ENCODE measurements around the gene STAG1.
"Not testable (repeated sequence)": the region's sequence is repeated elsewhere in the genome, so short reads cannot be mapped to it uniquely, and the experiment has no call there.

The STAG1 gene

GRCh38 chr3:136366289-136366688 is 385.9 kb downstream of the STAG1 start:
- Histone ChIP-seq H3K4me1 (ENCODE audit: control insufficient read depth, insufficient read depth, low read length) (no peaks in the 10 kb centered on the region), H3K9me3 (ENCODE audit: control insufficient read depth, insufficient read depth, low read depth, low read length) (no peaks in the 10 kb centered on the region), H3K27me3 (ENCODE audit: control insufficient read depth, insufficient read depth, low read length) (no peaks in the 10 kb centered on the region), H3K27ac (ENCODE audit: low read depth, low read length) (no peak overlapping the region), H3K36me3 (ENCODE audit: control insufficient read depth, insufficient read depth, low read length) (no peaks in the 10 kb centered on the region), H3K9ac (ENCODE audit: low read length) (no peak overlapping the region), H3K4me3 (ENCODE audit: low read depth, low read length) (no peak overlapping the region)

DNA sequence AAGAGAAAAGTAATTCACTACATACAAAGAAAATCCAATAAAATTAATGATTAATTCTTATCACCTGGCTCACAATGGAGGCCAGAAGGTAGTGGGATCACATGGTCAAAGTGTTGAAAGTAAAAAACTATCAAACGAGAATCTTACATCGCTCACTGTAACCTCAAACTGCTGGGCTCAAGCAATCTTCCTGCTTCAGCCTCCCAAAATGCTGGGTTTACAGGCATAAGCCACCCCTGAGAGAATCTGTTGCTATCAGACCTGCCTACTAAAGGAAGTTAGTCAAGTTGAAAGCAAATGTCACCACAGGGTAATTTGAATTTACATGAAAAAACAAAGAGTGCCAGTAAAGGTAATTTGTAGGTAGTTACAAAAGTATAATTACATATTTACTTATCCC is 398.7 kb downstream of the STAG1 start:
- Histone ChIP-seq H3K9ac (ENCODE audit: low read length) (no peak overlapping the region), H3K9me3 (ENCODE audit: control insufficient read depth, insufficient read depth, low read depth, low read length) (no peaks in the 10 kb centered on the region), H3K4me3 (ENCODE audit: low read depth, low read length) (no peak overlapping the region), H3K27me3 (ENCODE audit: control insufficient read depth, insufficient read depth, low read length) (no peaks in the 10 kb centered on the region), H3K27ac (ENCODE audit: low read depth, low read length) (no peak overlapping the region), H3K4me1 (ENCODE audit: control insufficient read depth, insufficient read depth, low read length) (peaks cover 8% of the 10 kb centered on the region), H3K36me3 (ENCODE audit: control insufficient read depth, insufficient read depth, low read length) (no peaks in the 10 kb centered on the region)

DNA sequence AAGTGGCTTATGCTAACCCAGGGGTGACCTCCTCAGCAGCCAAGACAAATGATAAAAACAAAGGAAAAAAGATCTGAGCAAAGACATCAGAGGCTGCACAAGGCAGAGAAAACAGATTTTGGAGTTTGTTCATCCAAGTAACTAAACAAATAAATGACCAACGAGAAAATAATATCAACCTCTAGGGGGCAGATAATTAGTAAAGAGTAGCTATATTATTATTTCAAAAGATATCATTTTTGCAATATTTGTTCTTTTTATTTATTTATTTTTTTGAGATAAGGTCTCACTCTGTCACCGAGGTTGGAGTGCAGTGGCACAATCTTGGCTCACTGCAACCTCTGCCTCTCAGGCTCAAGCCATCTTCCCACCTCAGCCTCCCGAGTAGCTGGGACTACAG is 400.3 kb downstream of the STAG1 start:
- no peak overlapping the region for H3K27ac ChIP-seq (ENCODE audit: low read depth, low read length)
- H3K9me3 ChIP-seq (ENCODE audit: control insufficient read depth, insufficient read depth, low read depth, low read length) = no peaks in the 10 kb centered on the region
- no peaks in the 10 kb centered on the region for H3K36me3 ChIP-seq (ENCODE audit: control insufficient read depth, insufficient read depth, low read length)
- no peaks in the 10 kb centered on the region for H3K27me3 ChIP-seq (ENCODE audit: control insufficient read depth, insufficient read depth, low read length)
- peaks cover 8% of the 10 kb centered on the region for H3K4me1 ChIP-seq (ENCODE audit: control insufficient read depth, insufficient read depth, low read length)
- no peak overlapping the region for H3K4me3 ChIP-seq (ENCODE audit: low read depth, low read length)
- no peak overlapping the region for H3K9ac ChIP-seq (ENCODE audit: low read length)

- no peak overlapping the region for H3K27ac ChIP-seq (ENCODE audit: low read depth, low read length)
These were observed 400.8 kb downstream of the STAG1 start for GRCh38 chr3:136351351-136351750.

DNA sequence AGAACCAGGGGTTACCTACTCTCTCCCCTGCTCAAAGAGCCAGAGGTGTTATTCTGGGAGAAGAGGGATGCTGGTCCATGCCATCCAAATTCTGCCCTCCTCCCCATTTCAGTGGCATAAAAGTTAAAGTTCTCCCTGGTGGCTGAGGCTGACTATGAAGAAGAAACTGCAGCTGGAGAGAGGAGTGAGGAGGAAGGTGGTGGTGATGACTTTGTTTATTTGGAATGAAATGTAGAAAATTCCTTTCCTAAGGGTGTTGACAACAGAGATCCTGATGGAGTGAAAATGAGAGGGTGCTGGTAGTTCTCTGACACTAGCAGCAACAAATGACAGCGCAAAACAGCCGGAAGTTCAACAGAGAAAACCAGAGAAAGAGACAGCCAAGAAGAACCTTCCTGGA is 401.6 kb downstream of the STAG1 start:
- Histone ChIP-seq H3K9me3 (ENCODE audit: control insufficient read depth, insufficient read depth, low read depth, low read length) (no peaks in the 10 kb centered on the region), H3K36me3 (ENCODE audit: control insufficient read depth, insufficient read depth, low read length) (no peaks in the 10 kb centered on the region), H3K27me3 (ENCODE audit: control insufficient read depth, insufficient read depth, low read length) (no peaks in the 10 kb centered on the region), H3K4me3 (ENCODE audit: low read depth, low read length) (no peak overlapping the region), H3K27ac (ENCODE audit: low read depth, low read length) (no peak overlapping the region), H3K9ac (ENCODE audit: low read length) (no peak overlapping the region), H3K4me1 (ENCODE audit: control insufficient read depth, insufficient read depth, low read length) (peaks cover 8% of the 10 kb centered on the region)

More at GRCh38 chr3:136351351-136351750, 400.8 kb downstream of the STAG1 start:
- Histone ChIP-seq H3K4me1 (ENCODE audit: control insufficient read depth, insufficient read depth, low read length) (peaks cover 8% of the 10 kb centered on the region), H3K4me3 (ENCODE audit: low read depth, low read length) (no peak overlapping the region), H3K9ac (ENCODE audit: low read length) (no peak overlapping the region), H3K9me3 (ENCODE audit: control insufficient read depth, insufficient read depth, low read depth, low read length) (no peaks in the 10 kb centered on the region), H3K36me3 (ENCODE audit: control insufficient read depth, insufficient read depth, low read length) (no peaks in the 10 kb centered on the region), H3K27me3 (ENCODE audit: control insufficient read depth, insufficient read depth, low read length) (no peaks in the 10 kb centered on the region)

- Histone ChIP-seq H3K9me3 (ENCODE audit: control insufficient read depth, insufficient read depth, low read depth, low read length) (no peaks in the 10 kb centered on the region), H3K4me3 (ENCODE audit: low read depth, low read length) (no peak overlapping the region), H3K9ac (ENCODE audit: low read length) (no peak overlapping the region), H3K4me1 (ENCODE audit: control insufficient read depth, insufficient read depth, low read length) (peaks cover 8% of the 10 kb centered on the region), H3K27me3 (ENCODE audit: control insufficient read depth, insufficient read depth, low read length) (no peaks in the 10 kb centered on the region), H3K36me3 (ENCODE audit: control insufficient read depth, insufficient read depth, low read length) (no peaks in the 10 kb centered on the region), H3K27ac (ENCODE audit: low read depth, low read length) (no peak overlapping the region)
These were observed 402.0 kb downstream of the STAG1 start for GRCh38 chr3:136350132-136350531.

DNA sequence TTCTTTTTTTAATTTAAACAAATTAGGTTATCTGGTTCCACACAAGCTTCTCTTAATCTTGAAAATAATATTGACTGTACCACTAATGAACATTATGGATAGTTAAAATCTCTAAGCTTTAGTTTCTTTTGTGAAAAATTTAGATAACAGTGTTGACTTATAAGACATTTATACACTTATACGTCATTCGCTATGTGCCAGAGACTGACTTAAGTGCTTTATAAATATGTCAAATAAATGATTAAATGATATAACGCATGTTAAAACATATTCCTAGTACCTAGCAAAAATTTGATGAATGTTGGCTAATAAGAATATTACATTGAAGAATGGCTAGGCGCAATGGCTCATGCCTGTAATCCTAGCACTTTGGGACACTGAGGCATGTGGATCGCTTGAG is 405.7 kb downstream of the STAG1 start:
- peaks cover 4% of the 10 kb centered on the region; the same call in 1 of the 2 replicates for H3K4me1 ChIP-seq (ENCODE audit: control insufficient read depth, insufficient read depth, low read length)
- no peak overlapping the region for H3K4me3 ChIP-seq (ENCODE audit: low read depth, low read length)
- H3K9me3 ChIP-seq (ENCODE audit: control insufficient read depth, insufficient read depth, low read depth, low read length) = no peaks in the 10 kb centered on the region
- no peaks in the 10 kb centered on the region for H3K27me3 ChIP-seq (ENCODE audit: control insufficient read depth, insufficient read depth, low read length)
- no peak overlapping the region for H3K9ac ChIP-seq (ENCODE audit: low read length)
- H3K27ac ChIP-seq (ENCODE audit: low read depth, low read length) = no peak overlapping the region
- H3K36me3 ChIP-seq (ENCODE audit: control insufficient read depth, insufficient read depth, low read length) = no peaks in the 10 kb centered on the region; the same call in 1 of the 2 replicates

GRCh38 chr3:136343873-136344555 is 408.2 kb downstream of the STAG1 start:
- H3K9ac ChIP-seq (ENCODE audit: low read length) = no peak overlapping the region
- no peaks in the 10 kb centered on the region for H3K9me3 ChIP-seq (ENCODE audit: control insufficient read depth, insufficient read depth, low read depth, low read length)
- peaks cover 3% of the 10 kb centered on the region for H3K36me3 ChIP-seq (ENCODE audit: control insufficient read depth, insufficient read depth, low read length)
- H3K27me3 ChIP-seq (ENCODE audit: control insufficient read depth, insufficient read depth, low read length) = no peaks in the 10 kb centered on the region
- H3K27ac ChIP-seq (ENCODE audit: low read depth, low read length) = no peak overlapping the region
- H3K4me3 ChIP-seq (ENCODE audit: low read depth, low read length) = no peak overlapping the region
- H3K4me1 ChIP-seq (ENCODE audit: control insufficient read depth, insufficient read depth, low read length) = peaks cover 4% of the 10 kb centered on the region; the same call in 1 of the 2 replicates

DNA sequence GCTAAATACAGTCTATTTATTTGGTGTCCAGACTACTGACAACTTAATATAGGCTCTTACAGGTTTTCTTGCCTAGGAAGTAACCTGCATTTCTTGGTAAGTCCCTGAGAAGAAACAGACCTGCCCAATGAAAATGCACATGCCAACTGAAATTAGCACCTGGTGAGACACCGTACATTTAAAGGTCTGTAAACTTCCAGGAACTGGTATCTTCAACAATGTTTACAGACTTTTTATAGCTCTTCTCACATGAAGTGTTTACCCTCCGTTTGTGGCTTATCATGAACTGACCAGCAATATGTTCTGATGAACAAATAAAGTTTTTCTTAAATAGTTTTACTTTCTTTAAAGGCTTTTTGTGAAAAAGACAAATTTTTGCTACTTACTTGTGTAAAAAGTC is 408.7 kb downstream of the STAG1 start:
- H3K27ac ChIP-seq (ENCODE audit: low read depth, low read length) = no peak overlapping the region
- peaks cover 4% of the 10 kb centered on the region; the same call in 1 of the 2 replicates for H3K4me1 ChIP-seq (ENCODE audit: control insufficient read depth, insufficient read depth, low read length)
- peaks cover 5% of the 10 kb centered on the region for H3K36me3 ChIP-seq (ENCODE audit: control insufficient read depth, insufficient read depth, low read length)
- no peaks in the 10 kb centered on the region for H3K9me3 ChIP-seq (ENCODE audit: control insufficient read depth, insufficient read depth, low read depth, low read length)
- H3K27me3 ChIP-seq (ENCODE audit: control insufficient read depth, insufficient read depth, low read length) = no peaks in the 10 kb centered on the region
- H3K4me3 ChIP-seq (ENCODE audit: low read depth, low read length) = no peak overlapping the region
- H3K9ac ChIP-seq (ENCODE audit: low read length) = no peak overlapping the region

GRCh38 chr3:136336329-136337100 is 415.7 kb downstream of the STAG1 start:
- no peak overlapping the region for H3K27ac ChIP-seq (ENCODE audit: low read depth, low read length)
- H3K4me1 ChIP-seq (ENCODE audit: control insufficient read depth, insufficient read depth, low read length) = no peaks in the 10 kb centered on the region
- peaks cover 36% of the 10 kb centered on the region for H3K36me3 ChIP-seq (ENCODE audit: control insufficient read depth, insufficient read depth, low read length)
- H3K9me3 ChIP-seq (ENCODE audit: control insufficient read depth, insufficient read depth, low read depth, low read length) = no peaks in the 10 kb centered on the region
- no peak overlapping the region for H3K4me3 ChIP-seq (ENCODE audit: low read depth, low read length)
- no peaks in the 10 kb centered on the region for H3K27me3 ChIP-seq (ENCODE audit: control insufficient read depth, insufficient read depth, low read length)
- H3K9ac ChIP-seq (ENCODE audit: low read length) = no peak overlapping the region

- H3K27me3 ChIP-seq (ENCODE audit: control insufficient read depth, insufficient read depth, low read length); H3K4me1 ChIP-seq (ENCODE audit: control insufficient read depth, insufficient read depth, low read length); H3K9ac ChIP-seq (ENCODE audit: low read length); H3K27ac ChIP-seq (ENCODE audit: low read depth, low read length); H3K9me3 ChIP-seq (ENCODE audit: control insufficient read depth, insufficient read depth, low read depth, low read length); H3K4me3 ChIP-seq (ENCODE audit: low read depth, low read length): not testable (repeated sequence)
- peaks cover 34% of the 10 kb centered on the region for H3K36me3 ChIP-seq (ENCODE audit: control insufficient read depth, insufficient read depth, low read length)
These were observed 417.5 kb downstream of the STAG1 start for GRCh38 chr3:136334726-136335125.
